A549 (cell line): ENCODE data around the gene SYT12.

Experiments
- CTCF ChIP-seq: fragments of >200 bp; sonication (Bioruptor Twin); formaldehyde crosslinking; IDR thresholded peaks from 3 replicates; pipeline ENCODE4 v1.5.1; 2016
- EHF ChIP-seq: fragments of 250-450 bp; sonication (Bioruptor Pico); IDR thresholded peaks from 2 replicates; pipeline ENCODE4 v1.5.0; 2020; ENCODE audit warnings: mild to moderate bottlenecking
- EP300 ChIP-seq, 2 experiments: fragments of >200 bp; sonication (Bioruptor Twin); formaldehyde crosslinking; IDR thresholded peaks; 2 replicates in 1 of 2; 3 replicates in 1 of 2; pipeline ENCODE4 v1.6.1; 2016 to 2017
- FOXS1 ChIP-seq: fragments of 250-450 bp; sonication (Bioruptor Pico); IDR thresholded peaks from 2 replicates; pipeline ENCODE4 v1.5.0; 2020; ENCODE audit warnings: mild to moderate bottlenecking, moderate library complexity
- JUN ChIP-seq, 2 experiments: fragments of >200 bp; sonication (Bioruptor Twin); formaldehyde crosslinking; IDR thresholded peaks; 2 replicates in 1 of 2; 3 replicates in 1 of 2; pipeline ENCODE4 v1.6.1; 2016 to 2017
- POLR2A ChIP-seq: IDR thresholded peaks from 2 replicates; pipeline ENCODE4 v1.6.1; 2012; ENCODE audit warnings: mild to moderate bottlenecking, low read length
- REST ChIP-seq: fragments of 200-600 bp; sonication (generic); IDR thresholded peaks from 2 replicates; pipeline ENCODE4 v1.6.1; 2016; ENCODE audit warnings: antibody characterized with exemption, mild to moderate bottlenecking, moderate library complexity

- TF ChIP-seq CTCF (no peak), POLR2A (no peak), REST (no peak), FOXS1 (CRISPR knock-in tag) (no peak), EP300 (IDR thresholded peaks at IDR 0.05) (no peak), EHF (CRISPR knock-in tag) (no peak), JUN (IDR thresholded peaks at IDR 0.05) (no peak)
Observed at GRCh38 chr11:67015048-67015447, 7.9 kb upstream of the SYT12 start.
